ENCODE results near the gene TM6SF1.

Gene TM6SF1

DNA sequence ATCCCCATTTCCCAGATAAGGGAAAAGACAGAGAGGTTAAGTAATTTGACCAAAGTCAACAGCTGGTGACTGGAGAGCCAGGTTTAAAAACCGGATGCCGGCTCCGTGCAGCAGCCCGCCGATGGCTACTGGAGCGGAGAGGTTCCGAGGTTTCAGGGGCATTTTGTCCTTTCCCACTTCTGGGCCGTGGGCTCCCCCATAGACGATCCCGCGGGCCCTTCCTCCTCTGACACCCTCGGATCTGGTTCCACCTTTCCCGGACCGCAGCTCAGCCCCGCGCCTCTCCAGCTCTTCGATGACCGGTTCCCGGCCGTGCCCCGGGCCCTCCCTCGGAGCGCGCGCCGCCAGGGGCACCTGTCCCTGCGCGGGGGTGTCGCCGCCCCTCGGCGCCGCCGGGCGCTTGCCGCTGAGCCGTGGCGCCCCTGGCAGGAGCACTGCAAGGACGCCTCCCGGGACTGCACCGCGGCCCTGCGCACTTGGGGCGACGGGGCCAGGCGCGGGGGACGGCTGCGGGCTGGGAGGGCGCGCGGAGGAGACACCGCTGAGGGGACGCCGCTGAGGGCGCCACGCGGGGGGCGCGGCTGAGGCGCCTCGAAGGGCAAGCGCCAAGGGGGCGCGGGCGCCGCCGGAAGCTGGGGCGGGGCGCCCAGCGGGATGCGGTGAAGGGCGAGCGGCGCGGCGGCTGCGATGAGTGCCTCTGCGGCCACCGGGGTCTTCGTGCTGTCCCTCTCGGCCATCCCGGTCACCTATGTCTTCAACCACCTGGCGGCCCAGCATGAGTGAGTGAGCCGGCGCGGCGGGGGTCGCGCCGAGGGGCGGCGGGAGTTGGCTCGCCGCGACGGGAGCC is at the start of gene TM6SF1:
Gene TM6SF1, plus strand, starts transcription at position 652 of the 847 bp plus-strand sequence. Its CDS starts 36 bp downstream, at position 688.
- TF ChIP-seq CTCF (conservative IDR thresholded peaks at IDR 0.05; ENCODE audit: low read length), result no peak
- H3K4me3 ChIP-seq (ENCODE audit: low read length), result peak within 1 kb of the TSS; percentile 43
- DNase-seq (ENCODE audit: low read depth), result no peak

DNA sequence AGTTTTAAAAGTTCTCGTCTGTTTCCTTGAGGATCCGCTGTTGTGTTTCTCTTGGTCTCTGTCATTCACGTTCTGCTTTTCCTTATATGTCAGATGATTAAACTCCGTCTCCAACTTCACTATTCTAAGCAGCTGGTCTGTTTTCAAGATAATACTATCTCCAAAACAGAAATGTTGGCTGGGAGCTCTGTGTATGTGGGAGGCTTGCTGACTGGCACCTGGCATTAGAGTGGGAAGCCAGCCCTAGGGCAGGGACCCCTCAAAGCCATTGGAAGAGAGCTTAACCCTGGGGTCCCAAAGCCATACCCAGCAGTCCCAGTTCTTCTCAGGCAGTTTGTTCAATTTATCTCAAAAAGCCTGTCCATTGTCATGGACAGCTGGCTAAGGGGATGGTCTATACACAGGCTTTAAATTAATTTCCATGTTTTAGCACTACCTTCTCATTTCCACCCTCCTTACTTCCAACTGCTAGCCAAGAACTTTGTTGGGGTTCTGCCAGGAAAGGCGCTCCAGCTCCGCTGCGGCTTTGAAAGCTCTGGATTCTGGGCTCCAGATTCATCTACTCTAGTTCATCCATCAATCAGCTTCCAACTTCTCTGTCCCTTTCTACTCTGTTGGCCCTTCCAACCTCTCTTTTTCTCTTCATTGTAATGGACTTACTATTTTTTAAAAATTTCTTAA is 49.6 kb upstream of the TM6SF1 start:
- DNase-seq (ENCODE audit: low read depth), result no peak
- no peak overlapping the region for H3K4me3 ChIP-seq (ENCODE audit: low read length)
- TF ChIP-seq CTCF (conservative IDR thresholded peaks at IDR 0.05; ENCODE audit: low read length), result no peak

GRCh38 chr15:83061680-83062079 is 45.8 kb upstream of the TM6SF1 start:
- no peak overlapping the region for H3K4me3 ChIP-seq (ENCODE audit: low read length)
- TF ChIP-seq CTCF (conservative IDR thresholded peaks at IDR 0.05; ENCODE audit: low read length), result no peak
- DNase-seq (ENCODE audit: low read depth), result peak; percentile 64

GRCh38 chr15:83062768-83063180 is 44.7 kb upstream of the TM6SF1 start:
- no peak overlapping the region for H3K4me3 ChIP-seq (ENCODE audit: low read length)
- no peak for DNase-seq (ENCODE audit: low read depth)
- TF ChIP-seq CTCF (conservative IDR thresholded peaks at IDR 0.05; ENCODE audit: low read length), result no peak

GRCh38 chr15:83063551-83063950 is 43.9 kb upstream of the TM6SF1 start:
- no peak overlapping the region for H3K4me3 ChIP-seq (ENCODE audit: low read length)
- DNase-seq (ENCODE audit: low read depth), result no peak
- TF ChIP-seq CTCF (conservative IDR thresholded peaks at IDR 0.05; ENCODE audit: low read length), result no peak

DNA sequence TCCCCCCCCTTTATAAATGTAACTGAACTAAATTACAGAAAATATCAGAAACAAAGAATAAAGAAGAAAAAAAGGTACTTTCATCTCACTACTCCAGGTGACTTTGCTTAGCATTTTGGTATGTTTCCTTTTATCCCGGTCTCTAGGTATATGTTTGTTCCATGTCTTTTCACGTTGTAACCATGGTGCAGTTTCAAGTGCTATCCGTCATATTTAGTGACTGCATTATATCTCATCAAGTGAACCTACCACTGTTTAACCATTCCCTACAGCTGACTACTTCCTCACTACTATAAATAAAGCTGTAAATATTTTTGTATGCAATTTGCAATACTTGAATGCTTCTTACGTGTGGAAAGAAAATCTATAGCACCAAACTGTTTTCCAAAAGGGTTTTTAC is 42.6 kb upstream of the TM6SF1 start:
- peak overlapping the region; percentile 94 for H3K4me3 ChIP-seq (ENCODE audit: low read length)
- TF ChIP-seq CTCF (conservative IDR thresholded peaks at IDR 0.05; ENCODE audit: low read length), result no peak
- DNase-seq (ENCODE audit: low read depth), result no peak

DNA sequence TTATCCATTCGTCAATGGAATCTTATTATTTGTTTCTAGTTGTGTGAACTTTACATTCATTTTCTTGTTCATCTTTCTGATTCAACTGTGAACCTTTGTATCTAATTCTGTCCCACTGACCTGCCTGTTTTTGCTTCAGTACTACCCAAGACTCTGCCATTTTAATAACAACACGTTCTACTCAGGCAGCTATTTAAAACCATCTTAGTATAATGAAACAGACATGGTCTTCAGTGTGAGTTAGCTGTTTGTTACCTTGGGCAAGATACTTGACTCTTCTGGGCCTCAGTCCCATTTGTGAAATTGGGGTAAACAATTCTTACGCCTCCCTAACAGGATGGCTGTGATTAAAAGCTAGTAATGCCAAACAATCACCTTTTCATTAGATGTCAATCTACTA is 42.0 kb upstream of the TM6SF1 start:
- peak overlapping the region; percentile 94 for H3K4me3 ChIP-seq (ENCODE audit: low read length)
- peak; percentile 4 for DNase-seq (ENCODE audit: low read depth)
- TF ChIP-seq CTCF (conservative IDR thresholded peaks at IDR 0.05; ENCODE audit: low read length), result no peak
